ENCODE results near the gene KRTAP4-11. TPM values are rescaled to one million over a fixed set of nuclear protein-coding genes. Genes with fewer than 3 reads are reported as not detected.

KRTAP4-11 gene
- not detected in 2 replicates for total RNA-seq

DNA sequence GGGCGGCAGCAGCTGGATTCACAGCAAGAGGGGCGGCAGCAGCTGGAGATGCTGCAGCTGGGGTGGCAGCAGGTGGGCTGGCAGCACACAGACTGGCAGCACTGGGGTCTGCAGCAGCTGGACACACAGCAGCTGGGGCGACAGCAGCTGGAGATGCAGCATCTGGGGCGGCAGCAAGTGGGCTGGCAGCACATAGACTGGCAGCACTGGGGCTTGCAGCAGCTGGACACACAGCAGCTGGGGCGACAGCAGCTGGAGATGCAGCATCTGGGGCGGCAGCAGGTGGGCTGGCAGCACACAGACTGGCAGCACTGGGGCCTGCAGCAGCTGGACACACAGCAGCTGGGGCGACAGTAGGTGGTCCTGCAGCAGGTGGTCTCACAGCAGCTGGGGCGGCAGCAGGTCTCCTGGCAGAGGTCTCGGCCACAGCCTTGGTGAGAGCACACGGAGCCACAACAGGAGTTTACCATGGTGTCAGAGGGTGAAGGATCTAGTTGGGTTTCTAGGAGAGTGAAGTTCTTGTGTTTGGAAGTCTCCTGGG lies at the start of gene KRTAP4-11:
KRTAP4-11 (minus strand) TSS at position 528 of the 541 bp plus-strand sequence; CDS start at position 470, 58 bp downstream.

DNA sequence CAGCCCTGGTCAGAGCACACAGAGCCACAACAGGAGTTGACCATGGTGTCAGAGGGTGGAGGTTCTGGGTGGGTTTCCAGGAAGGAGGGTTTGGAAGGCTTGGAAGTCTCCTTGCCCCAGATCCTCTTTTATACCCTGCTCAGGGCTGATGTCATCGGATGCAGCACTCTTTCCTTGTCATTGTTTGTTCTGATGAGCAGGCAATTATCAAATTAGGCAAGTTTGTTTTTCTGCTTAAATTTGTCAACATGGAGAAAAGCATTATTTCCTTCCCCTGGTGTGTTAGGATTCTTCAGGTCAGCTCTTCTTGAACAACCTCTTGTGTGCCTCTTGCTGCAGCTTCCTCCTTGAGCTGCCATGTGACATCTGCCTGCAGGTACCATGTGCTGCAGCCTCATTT lies 42.5 kb upstream of the KRTAP4-11 start, which contains the start of gene KRTAP4-4:
KRTAP4-4 (minus strand) TSS at position 101 of the 400 bp plus-strand sequence; CDS start at position 44, 57 bp downstream.

DNA sequence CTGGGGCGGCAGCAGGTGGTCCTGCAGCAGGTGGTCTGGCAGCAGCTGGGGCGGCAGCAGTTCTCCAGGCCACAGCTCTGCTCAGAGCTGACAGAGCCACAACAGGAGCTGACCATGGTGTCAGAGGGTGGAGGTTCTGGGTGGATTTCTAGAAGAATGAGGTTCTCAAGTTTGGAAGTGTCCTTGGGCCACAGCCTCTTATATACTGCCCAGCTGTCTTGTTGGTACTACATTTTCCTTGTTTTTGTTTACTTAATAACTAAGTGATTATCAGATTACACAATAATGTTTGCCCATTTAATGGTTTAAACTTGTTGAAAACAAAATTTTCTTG lies 31.4 kb upstream of the KRTAP4-11 start, which contains the start of gene KRTAP4-5:
KRTAP4-5 (minus strand) TSS at position 174 of the 334 bp plus-strand sequence; CDS start at position 116, 58 bp downstream.

DNA sequence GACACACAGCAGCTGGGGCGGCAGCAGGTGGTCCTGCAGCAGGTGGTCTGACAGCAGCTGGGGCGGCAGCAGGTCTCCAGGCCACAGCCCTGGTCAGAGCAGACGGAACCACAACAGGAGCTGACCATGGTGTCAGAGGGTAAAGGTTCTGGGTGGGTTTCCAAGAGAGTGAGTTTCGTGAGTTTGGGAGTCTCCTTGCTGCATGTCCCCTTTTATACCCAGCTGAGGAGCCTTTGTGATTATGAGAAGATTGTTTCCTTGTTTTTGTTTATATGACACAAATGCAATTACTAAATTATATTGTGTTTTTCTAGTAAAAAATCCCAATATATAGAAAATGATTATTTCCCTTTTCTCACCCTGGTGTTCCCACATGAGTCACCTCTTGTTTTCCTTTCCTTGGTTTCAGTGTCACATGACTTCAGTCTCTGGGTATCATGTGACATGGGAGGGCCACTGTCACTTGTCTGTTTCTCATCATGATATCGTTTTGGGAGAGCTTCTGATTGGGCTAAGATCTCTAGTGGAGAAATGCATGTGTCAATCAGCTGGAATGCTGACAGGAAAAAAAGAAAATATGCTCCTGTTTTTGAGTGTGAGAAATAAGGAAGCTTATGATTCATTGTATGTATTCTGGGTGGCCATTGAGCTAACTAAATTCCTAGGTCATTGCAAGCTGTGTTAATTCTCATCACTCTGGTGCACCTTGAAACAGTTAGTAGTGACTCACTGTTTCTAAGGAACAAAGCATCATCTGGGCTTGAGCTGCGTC lies 22.4 kb upstream of the KRTAP4-11 start, which contains the start of gene KRTAP4-6:
KRTAP4-6 (minus strand) TSS at position 185 of the 772 bp plus-strand sequence; CDS start at position 128, 57 bp downstream.

DNA sequence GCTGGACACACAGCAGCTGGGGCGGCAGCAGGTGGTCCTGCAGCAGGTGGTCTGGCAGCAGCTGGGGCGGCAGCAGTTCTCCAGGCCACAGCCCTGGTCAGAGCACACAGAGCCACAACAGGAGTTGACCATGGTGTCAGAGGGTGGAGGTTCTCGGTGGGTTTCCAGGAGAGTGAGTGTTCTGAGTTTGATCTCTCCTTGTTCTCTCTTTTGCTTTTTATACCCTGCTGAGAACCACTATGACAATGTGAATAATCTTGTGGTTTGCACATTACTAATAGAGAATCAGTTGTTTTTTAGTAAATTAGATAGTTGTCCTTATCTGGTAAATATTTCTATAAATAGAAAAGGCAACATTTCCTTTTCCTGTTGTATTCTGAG lies 5.8 kb upstream of the KRTAP4-11 start, which contains the start of gene KRTAP4-12:
KRTAP4-12 (minus strand) TSS at position 192 of the 381 bp plus-strand sequence; CDS start at position 132, 60 bp downstream.

DNA sequence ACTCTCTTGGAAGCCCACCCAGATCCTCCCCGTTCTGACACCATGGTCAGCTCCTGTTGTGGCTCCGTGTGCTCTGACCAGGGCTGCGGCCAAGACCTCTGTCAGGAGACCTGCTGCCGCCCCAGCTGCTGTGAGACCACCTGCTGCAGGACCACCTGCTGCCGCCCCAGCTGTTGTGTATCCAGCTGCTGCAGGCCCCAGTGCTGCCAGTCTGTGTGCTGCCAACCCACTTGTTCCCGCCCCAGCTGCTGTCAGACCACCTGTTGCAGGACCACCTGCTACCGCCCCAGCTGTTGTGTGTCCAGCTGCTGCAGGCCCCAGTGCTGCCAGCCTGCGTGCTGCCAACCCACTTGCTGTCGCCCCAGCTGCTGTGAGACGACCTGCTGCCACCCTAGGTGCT lies 12.8 kb downstream of the KRTAP4-11 start, which contains the start of gene KRTAP4-9:
KRTAP4-9 (plus strand) TSS at position 43 of the 400 bp plus-strand sequence; CDS start at position 43, 0 bp downstream.

DNA sequence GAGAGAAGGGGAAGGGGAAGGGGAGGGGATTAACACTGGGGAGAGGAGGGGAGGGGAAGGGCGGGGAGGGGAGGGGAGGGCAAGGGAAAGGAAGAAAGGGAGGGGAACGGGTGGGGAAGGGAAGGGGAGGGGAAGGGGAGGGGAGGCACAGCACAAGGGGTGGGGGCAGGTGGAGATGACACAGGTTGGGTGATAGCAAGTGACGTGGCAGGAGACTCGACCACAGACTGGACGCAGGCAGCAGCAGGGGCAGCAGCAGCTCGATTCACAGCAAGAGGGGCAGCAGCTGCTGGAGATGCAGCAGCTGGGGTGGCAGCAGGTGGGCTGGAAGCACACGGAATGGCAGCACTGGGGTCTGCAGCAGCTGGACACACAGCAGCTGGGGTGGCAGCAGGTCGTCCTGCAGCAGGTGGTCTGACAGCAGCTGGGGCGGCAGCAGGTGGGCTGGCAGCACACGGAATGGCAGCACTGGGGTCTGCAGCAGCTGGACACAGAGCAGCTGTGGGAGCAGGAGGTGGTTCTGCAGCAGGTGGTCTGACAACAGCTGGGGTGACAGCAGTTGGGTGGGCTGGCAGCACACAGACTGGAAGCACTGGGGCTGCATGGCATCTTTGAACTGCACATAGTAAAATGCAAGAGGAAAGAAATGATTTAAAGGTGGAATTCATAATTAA lies 16.4 kb downstream of the KRTAP4-11 start, which contains the start of gene KRTAP4-16:
KRTAP4-16 (minus strand) TSS at position 624 of the 674 bp plus-strand sequence; CDS start at position 624, 0 bp downstream.

DNA sequence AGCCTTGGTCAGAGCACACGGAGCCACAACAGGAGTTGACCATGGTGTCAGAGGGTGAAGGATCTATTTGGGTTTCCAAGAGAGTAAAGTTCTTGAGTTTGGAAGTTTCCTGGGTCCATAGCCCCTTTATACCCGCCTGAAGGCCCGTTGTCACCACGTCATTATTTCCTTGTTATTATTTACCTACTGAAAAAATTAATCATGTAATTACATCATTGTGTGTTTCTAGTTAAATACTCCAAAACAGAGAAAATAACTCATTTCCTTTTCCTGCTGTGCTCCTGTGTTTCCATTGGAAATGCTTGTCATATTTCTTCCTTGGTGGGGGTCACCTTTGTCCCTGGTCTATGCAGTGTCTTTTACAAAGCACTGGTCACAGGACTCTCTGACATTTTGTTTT lies 20.1 kb downstream of the KRTAP4-11 start, which contains the start of gene KRTAP4-8:
KRTAP4-8 (minus strand) TSS at position 101 of the 400 bp plus-strand sequence; CDS start at position 43, 58 bp downstream.

DNA sequence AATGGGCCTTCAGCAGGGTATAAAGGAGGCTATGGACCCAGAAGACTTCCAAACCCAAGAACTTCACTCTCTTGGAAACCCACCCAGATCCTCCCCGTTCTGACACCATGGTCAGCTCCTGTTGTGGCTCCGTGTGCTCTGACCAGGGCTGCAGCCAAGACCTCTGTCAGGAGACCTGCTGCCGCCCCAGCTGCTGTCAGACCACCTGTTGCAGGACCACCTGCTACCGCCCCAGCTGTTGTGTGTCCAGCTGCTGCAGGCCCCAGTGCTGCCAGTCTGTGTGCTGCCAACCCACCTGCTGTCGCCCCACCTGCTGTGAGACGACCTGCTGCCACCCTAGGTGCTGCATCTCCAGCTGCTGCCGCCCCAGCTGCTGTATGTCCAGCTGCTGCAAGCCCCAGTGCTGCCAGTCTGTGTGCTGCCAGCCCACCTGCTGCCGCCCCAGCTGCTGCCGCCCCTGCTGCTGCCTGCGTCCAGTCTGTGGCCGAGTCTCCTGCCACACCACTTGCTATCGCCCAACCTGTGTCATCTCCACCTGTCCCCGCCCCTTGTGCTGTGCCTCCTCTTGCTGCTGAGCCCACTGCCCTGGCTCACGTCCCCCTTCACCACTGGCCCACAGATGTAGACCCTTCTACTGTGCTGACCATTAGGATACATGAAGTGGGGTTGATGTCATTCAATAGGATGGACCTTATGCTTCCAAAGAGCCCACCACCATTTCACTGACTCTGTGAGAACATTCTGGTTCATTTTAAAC lies 33.9 kb downstream of the KRTAP4-11 start, which contains the start of gene KRTAP4-7:
KRTAP4-7 (plus strand) TSS at position 51 of the 757 bp plus-strand sequence; CDS start at position 108, 57 bp downstream.

Other genes with a start within 250 kb of the KRTAP4-11 start
- not detected in 2 replicates for gene KRT20, start 233.1 kb downstream of the KRTAP4-11 start, total RNA-seq
- gene KRT23, start 180.7 kb downstream of the KRTAP4-11 start, total RNA-seq, result 0.34 and 1.7 TPM in 2 replicates
- gene KRT39, start 151.4 kb downstream of the KRTAP4-11 start, total RNA-seq, result not detected in 2 replicates
- gene KRT40, start 134.0 kb downstream of the KRTAP4-11 start, total RNA-seq, result not detected in 2 replicates
- not detected in 2 replicates for gene KRTAP3-3, start 124.2 kb downstream of the KRTAP4-11 start, total RNA-seq
- gene KRTAP3-2, start 118.5 kb downstream of the KRTAP4-11 start, total RNA-seq, result not detected in 2 replicates
- not detected in 2 replicates for gene KRTAP3-1, start 109.2 kb downstream of the KRTAP4-11 start, total RNA-seq
- not detected in 2 replicates for gene KRTAP1-5, start 91.2 kb downstream of the KRTAP4-11 start, total RNA-seq
- gene KRTAP1-4, start 88.2 kb downstream of the KRTAP4-11 start, total RNA-seq, result not detected in 2 replicates
- not detected in 2 replicates for gene KRTAP1-3, start 83.5 kb downstream of the KRTAP4-11 start, total RNA-seq
- not detected in 2 replicates for gene KRTAP1-1, start 76.9 kb downstream of the KRTAP4-11 start, total RNA-seq
- not detected in 2 replicates for gene KRTAP2-1, start 71.1 kb downstream of the KRTAP4-11 start, total RNA-seq
- not detected in 2 replicates for gene KRTAP2-2, start 63.1 kb downstream of the KRTAP4-11 start, total RNA-seq
- not detected in 2 replicates for gene KRTAP2-3, start 58.3 kb downstream of the KRTAP4-11 start, total RNA-seq
- not detected in 2 replicates for gene KRTAP2-4, start 52.5 kb downstream of the KRTAP4-11 start, total RNA-seq
- gene KRTAP4-7, start 34.2 kb downstream of the KRTAP4-11 start, total RNA-seq, result not detected in 2 replicates
- not detected in 2 replicates for gene KRTAP4-8, start 20.2 kb downstream of the KRTAP4-11 start, total RNA-seq
- gene KRTAP4-16, start 16.2 kb downstream of the KRTAP4-11 start, total RNA-seq, result not detected in 2 replicates
- not detected in 2 replicates for gene KRTAP4-9, start 13.0 kb downstream of the KRTAP4-11 start, total RNA-seq
- gene KRTAP4-12, start 5.8 kb upstream of the KRTAP4-11 start, total RNA-seq, result not detected in 2 replicates
- gene KRTAP4-6, start 22.2 kb upstream of the KRTAP4-11 start, total RNA-seq, result not detected in 2 replicates
- not detected in 2 replicates for gene KRTAP4-5, start 31.5 kb upstream of the KRTAP4-11 start, total RNA-seq
- not detected in 2 replicates for gene KRTAP4-4, start 42.4 kb upstream of the KRTAP4-11 start, total RNA-seq
- not detected in 2 replicates for gene KRTAP4-3, start 49.8 kb upstream of the KRTAP4-11 start, total RNA-seq
- gene KRTAP4-2, start 59.8 kb upstream of the KRTAP4-11 start, total RNA-seq, result not detected in 2 replicates
- gene KRTAP4-1, start 66.5 kb upstream of the KRTAP4-11 start, total RNA-seq, result not detected in 2 replicates
- gene KRTAP9-1, start 71.5 kb upstream of the KRTAP4-11 start, total RNA-seq, result not detected in 2 replicates
- gene KRTAP9-2, start 108.3 kb upstream of the KRTAP4-11 start, total RNA-seq, result not detected in 2 replicates
- not detected in 2 replicates for gene KRTAP9-3, start 114.1 kb upstream of the KRTAP4-11 start, total RNA-seq
- not detected in 2 replicates for gene KRTAP9-8, start 119.6 kb upstream of the KRTAP4-11 start, total RNA-seq
- not detected in 2 replicates for gene KRTAP9-4, start 131.3 kb upstream of the KRTAP4-11 start, total RNA-seq
- not detected in 2 replicates for gene KRTAP9-9, start 137.0 kb upstream of the KRTAP4-11 start, total RNA-seq
- not detected in 2 replicates for gene KRTAP9-6, start 147.0 kb upstream of the KRTAP4-11 start, total RNA-seq
- not detected in 2 replicates for gene KRTAP9-7, start 157.3 kb upstream of the KRTAP4-11 start, total RNA-seq
- not detected in 2 replicates for gene KRTAP29-1, start 184.5 kb upstream of the KRTAP4-11 start, total RNA-seq
- gene KRTAP16-1, start 190.9 kb upstream of the KRTAP4-11 start, total RNA-seq, result not detected in 2 replicates
- gene KRTAP17-1, start 197.3 kb upstream of the KRTAP4-11 start, total RNA-seq, result not detected in 2 replicates
- not detected in 2 replicates for gene KRT33A, start 232.5 kb upstream of the KRTAP4-11 start, total RNA-seq